ENCODE data around the gene TBC1D17. TPM values are rescaled to one million over a fixed set of nuclear protein-coding genes. Genes with fewer than 3 reads are reported as not detected.

Gene TBC1D17
- polyA plus RNA-seq, 1 donor (not counting 4 experiments of a cell fraction or from before 2014, with no cell fraction given): 9.4 TPM

DNA sequence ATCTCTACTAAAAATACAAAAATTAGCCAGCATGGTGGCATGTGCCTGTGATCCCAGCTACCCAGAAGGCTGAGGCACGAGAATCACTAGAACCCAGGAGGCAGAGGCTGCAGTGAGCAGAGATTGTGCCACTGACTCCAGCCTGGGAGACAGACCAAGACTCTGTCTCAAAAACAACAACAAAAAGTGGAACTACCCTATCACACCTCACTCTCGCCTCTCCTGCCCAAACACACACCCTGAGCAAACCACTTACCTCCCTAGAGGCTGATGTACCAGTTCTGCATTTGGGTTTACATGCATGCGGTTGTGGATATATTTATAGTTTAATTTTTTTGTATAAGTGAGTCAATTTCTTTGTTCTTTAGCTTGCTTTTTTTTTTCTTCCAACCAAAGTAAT, 34.2 kb upstream of the TBC1D17 start:
- Histone ChIP-seq H3K27me3 (ENCODE audit: control insufficient read depth, extremely low read depth, insufficient read depth, low read length) (no peaks in the 10 kb centered on the region), H3K4me3 (ENCODE audit: control insufficient read depth in 2 of 3, extremely low read depth in 1 of 3, insufficient read depth in 2 of 3, low read depth in 1 of 3, low read length in 3 of 3) (no peak overlapping the region)
- dilution Hi-C loops (cut with MboI; ENCODE audit: extremely low pct_ligation_motif_present, low sequenced_read_pairs): no loop called here

DNA sequence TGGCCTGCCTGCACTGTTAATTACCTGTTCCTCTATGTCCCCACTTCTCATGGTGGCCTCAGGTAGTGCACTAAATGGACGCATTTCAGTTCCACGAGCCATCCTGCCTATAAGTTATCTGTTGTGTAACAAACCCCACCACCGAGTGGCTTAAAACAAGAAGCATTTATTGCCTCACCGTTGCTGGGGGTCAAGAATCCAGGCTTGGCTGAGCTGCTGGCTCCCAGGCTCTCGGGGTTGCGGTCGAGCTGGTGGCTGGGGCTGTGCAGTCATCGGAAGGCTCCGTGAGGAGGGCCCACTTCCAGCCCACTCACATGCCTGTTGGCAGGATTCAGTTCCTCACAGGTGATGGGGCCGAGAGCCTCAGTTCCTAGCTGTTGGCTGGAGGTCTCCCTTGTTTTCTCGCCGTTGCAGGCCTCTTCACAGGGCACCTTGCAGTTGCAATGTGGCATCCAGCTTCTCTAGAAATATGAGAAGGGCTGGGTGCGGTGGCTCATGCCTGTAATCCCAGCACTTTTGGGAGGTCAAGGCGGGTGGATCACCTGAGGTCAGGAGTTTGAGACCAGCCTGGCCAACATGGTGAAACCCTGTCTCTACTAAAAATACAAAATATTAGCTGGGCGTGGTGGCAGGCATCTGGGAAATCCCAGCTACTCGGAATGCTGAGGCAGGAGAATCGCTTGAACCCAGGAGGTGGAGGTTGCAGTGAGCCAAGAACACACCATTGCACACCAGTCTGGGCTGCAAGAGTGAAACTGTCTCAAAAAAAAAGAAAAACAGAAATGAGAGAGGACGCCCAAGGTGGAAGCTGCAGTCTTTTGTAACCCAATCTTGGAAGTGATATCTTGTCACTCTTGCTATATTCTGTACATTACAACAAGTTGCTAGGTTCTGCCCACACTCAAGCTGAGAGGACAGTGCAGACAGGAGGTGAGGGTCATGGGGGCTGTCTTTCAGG, 33.1 kb upstream of the TBC1D17 start:
- dilution Hi-C loops (cut with MboI; ENCODE audit: extremely low pct_ligation_motif_present, low sequenced_read_pairs): no loop called here
- peaks cover 9% of the 10 kb centered on the region for H3K4me1 ChIP-seq (ENCODE audit: control insufficient read depth, extremely low read depth, insufficient read depth, low read length)
- H3K27ac ChIP-seq (ENCODE audit: control insufficient read depth, insufficient read depth, low read length): no peak overlapping the region
- no peaks in the 10 kb centered on the region for H3K9me1 ChIP-seq (ENCODE audit: control insufficient read depth, extremely low read depth, insufficient read depth, low read length)
- H2AFZ ChIP-seq (ENCODE audit: control insufficient read depth, low read length): no peak overlapping the region
- no peaks in the 10 kb centered on the region for H3K36me3 ChIP-seq (ENCODE audit: control insufficient read depth in 2 of 2, extremely low read depth in 1 of 2, insufficient read depth in 2 of 2, low read length in 2 of 2)
- no peaks in the 10 kb centered on the region for H3K79me2 ChIP-seq (ENCODE audit: control insufficient read depth, insufficient read depth, low read length)
- no peak overlapping the region for H3K4me2 ChIP-seq (ENCODE audit: control insufficient read depth, extremely low read depth, insufficient read depth, low read depth, low read length)
- TF ChIP-seq, protein P1, sequence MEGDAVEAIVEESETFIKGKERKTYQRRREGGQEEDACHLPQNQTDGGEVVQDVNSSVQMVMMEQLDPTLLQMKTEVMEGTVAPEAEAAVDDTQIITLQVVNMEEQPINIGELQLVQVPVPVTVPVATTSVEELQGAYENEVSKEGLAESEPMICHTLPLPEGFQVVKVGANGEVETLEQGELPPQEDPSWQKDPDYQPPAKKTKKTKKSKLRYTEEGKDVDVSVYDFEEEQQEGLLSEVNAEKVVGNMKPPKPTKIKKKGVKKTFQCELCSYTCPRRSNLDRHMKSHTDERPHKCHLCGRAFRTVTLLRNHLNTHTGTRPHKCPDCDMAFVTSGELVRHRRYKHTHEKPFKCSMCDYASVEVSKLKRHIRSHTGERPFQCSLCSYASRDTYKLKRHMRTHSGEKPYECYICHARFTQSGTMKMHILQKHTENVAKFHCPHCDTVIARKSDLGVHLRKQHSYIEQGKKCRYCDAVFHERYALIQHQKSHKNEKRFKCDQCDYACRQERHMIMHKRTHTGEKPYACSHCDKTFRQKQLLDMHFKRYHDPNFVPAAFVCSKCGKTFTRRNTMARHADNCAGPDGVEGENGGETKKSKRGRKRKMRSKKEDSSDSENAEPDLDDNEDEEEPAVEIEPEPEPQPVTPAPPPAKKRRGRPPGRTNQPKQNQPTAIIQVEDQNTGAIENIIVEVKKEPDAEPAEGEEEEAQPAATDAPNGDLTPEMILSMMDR (optimal IDR thresholded peaks at IDR 0.05 in 1 of 3, IDR thresholded peaks at IDR 0.05 in 1 of 3, conservative IDR thresholded peaks at IDR 0.05 in 1 of 3; ENCODE audit: extremely low read depth in 1 of 3, insufficient read depth in 2 of 3, low read length in 3 of 3): no peak
- TF ChIP-seq EZH2 (IDR thresholded peaks at IDR 0.05; ENCODE audit: low read length): no peak
- no peak for DNase-seq (ENCODE audit: low read depth, low spot score)
- no peak for FAIRE-seq
- H4K20me1 ChIP-seq (ENCODE audit: control insufficient read depth, extremely low read depth, insufficient read depth, low read length): no peaks in the 10 kb centered on the region
- H3K4me3 ChIP-seq (ENCODE audit: control insufficient read depth in 2 of 3, extremely low read depth in 1 of 3, insufficient read depth in 2 of 3, low read depth in 1 of 3, low read length in 3 of 3): no peak overlapping the region
- no peak overlapping the region for H3K9ac ChIP-seq (ENCODE audit: control insufficient read depth, extremely low read depth, insufficient read depth, low read length)
- H3K27me3 ChIP-seq (ENCODE audit: control insufficient read depth, extremely low read depth, insufficient read depth, low read length): no peaks in the 10 kb centered on the region
- no peaks in the 10 kb centered on the region for H3K9me3 ChIP-seq (ENCODE audit: control insufficient read depth, low read depth, low read length)

More for the DNA sequence above, 34.2 kb upstream of the TBC1D17 start:
- TF ChIP-seq EZH2 (IDR thresholded peaks at IDR 0.05; ENCODE audit: low read length): no peak
- TF ChIP-seq, protein P1 (optimal IDR thresholded peaks at IDR 0.05 in 1 of 3, IDR thresholded peaks at IDR 0.05 in 1 of 3, conservative IDR thresholded peaks at IDR 0.05 in 1 of 3; ENCODE audit: extremely low read depth in 1 of 3, insufficient read depth in 2 of 3, low read length in 3 of 3): no peak
- no peak for DNase-seq (ENCODE audit: low read depth, low spot score)
- FAIRE-seq: no peak
- no peak overlapping the region for H3K4me2 ChIP-seq (ENCODE audit: control insufficient read depth, extremely low read depth, insufficient read depth, low read depth, low read length)
- H3K27ac ChIP-seq (ENCODE audit: control insufficient read depth, insufficient read depth, low read length): no peak overlapping the region
- H4K20me1 ChIP-seq (ENCODE audit: control insufficient read depth, extremely low read depth, insufficient read depth, low read length): no peaks in the 10 kb centered on the region
- H3K9me1 ChIP-seq (ENCODE audit: control insufficient read depth, extremely low read depth, insufficient read depth, low read length): no peaks in the 10 kb centered on the region
- H3K36me3 ChIP-seq (ENCODE audit: control insufficient read depth in 2 of 2, extremely low read depth in 1 of 2, insufficient read depth in 2 of 2, low read length in 2 of 2): peaks cover 0 to 4% of the 10 kb centered on the region in 2 experiments
- no peaks in the 10 kb centered on the region for H3K9me3 ChIP-seq (ENCODE audit: control insufficient read depth, low read depth, low read length)
- no peak overlapping the region for H2AFZ ChIP-seq (ENCODE audit: control insufficient read depth, low read length)
- no peaks in the 10 kb centered on the region for H3K79me2 ChIP-seq (ENCODE audit: control insufficient read depth, insufficient read depth, low read length)
- H3K9ac ChIP-seq (ENCODE audit: control insufficient read depth, extremely low read depth, insufficient read depth, low read length): no peak overlapping the region
- peaks cover 4% of the 10 kb centered on the region for H3K4me1 ChIP-seq (ENCODE audit: control insufficient read depth, extremely low read depth, insufficient read depth, low read length)
